Upper lobe of right lung (tissue), 1 donor: ENCODE results near the gene RASL10B. TPM values are rescaled to one million over a fixed set of nuclear protein-coding genes. Genes with fewer than 3 reads are reported as not detected.
"Not testable (repeated sequence)": the region's sequence is repeated elsewhere in the genome, so short reads cannot be mapped to it uniquely, and the experiment has no call there.

Experiments
- ATAC-seq: fragments of 200-7000 bp; cut with Tn5 transposase; one replicate; pipeline ENCODE4 v1.9.1; 2020; ENCODE audit warnings: mild to moderate bottlenecking, moderate library complexity
- DNase-seq: peaks from one replicate; pipeline ENCODE4 v3.0.0-alpha.2; 2020
- H3K27ac ChIP-seq: fragments of 200-600 bp; one replicate; pipeline ENCODE4 v1.8.0; 2022
- H3K27me3 ChIP-seq: fragments of 200-600 bp; one replicate; pipeline ENCODE4 v1.8.0; 2022; ENCODE audit warnings: mild to moderate bottlenecking
- H3K36me3 ChIP-seq: fragments of 200-600 bp; one replicate; pipeline ENCODE4 v1.8.0; 2022
- H3K4me1 ChIP-seq: fragments of 200-600 bp; one replicate; pipeline ENCODE4 v1.8.0; 2022
- H3K4me3 ChIP-seq: fragments of 200-600 bp; one replicate; pipeline ENCODE4 v1.8.0; 2022; ENCODE audit warnings: mild to moderate bottlenecking
- H3K9me3 ChIP-seq: fragments of 200-600 bp; one replicate; pipeline ENCODE4 v1.8.0; 2022
- intact Hi-C: fragments of 100-400 bp; cut with DNase I; formaldehyde crosslinking; loops from one replicate; pipeline ENCODE4 v1.11.0; 2022
- total RNA-seq: library from RNA; stranded (reverse); fragmentation: NEBNext Ultra II Directional; extraction: Animal tissue kit (Norgen Biotek cat#: 25700); gene quantifications from one replicate; pipeline ENCODE4 v1.2.1, GENCODE V29; 2021
- TF ChIP-seq, protein P1 (sequence below): fragments of 200-600 bp; IDR thresholded peaks from one replicate; pipeline ENCODE4 v1.8.0; 2022; ENCODE audit warnings: antibody characterized with exemption
- donor health status: DM: no; HTN: yes; CAD: no; lungs with severe emphysema.

RASL10B gene
- total RNA-seq, 1 donor from 2014 or later = 2.2 TPM

DNA sequence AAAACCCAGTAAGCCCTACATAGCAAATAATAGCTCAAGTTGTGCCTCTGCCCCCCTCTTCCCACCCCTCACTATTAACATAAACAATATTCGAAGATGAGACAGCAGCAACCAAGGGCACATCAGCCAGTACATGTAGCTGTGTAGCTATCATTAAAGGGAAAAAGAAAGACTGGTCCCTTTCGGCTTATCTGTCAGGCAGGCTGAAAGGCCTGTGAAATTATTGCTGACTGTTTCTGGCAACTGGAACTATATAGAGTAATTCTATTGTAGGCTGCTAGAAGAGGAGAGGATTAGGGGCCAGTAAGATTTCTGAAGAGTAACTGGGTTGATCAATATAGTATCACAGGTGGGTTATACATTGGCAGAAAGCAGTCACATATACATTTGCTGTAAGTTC, 36.5 kb upstream of the RASL10B start:
- H3K4me3 ChIP-seq = no peak overlapping the region
- H3K9me3 ChIP-seq = no peaks in the 10 kb centered on the region
- no peaks in the 10 kb centered on the region for H3K27me3 ChIP-seq
- peaks cover 62% of the 10 kb centered on the region for H3K36me3 ChIP-seq
- TF ChIP-seq, protein P1, sequence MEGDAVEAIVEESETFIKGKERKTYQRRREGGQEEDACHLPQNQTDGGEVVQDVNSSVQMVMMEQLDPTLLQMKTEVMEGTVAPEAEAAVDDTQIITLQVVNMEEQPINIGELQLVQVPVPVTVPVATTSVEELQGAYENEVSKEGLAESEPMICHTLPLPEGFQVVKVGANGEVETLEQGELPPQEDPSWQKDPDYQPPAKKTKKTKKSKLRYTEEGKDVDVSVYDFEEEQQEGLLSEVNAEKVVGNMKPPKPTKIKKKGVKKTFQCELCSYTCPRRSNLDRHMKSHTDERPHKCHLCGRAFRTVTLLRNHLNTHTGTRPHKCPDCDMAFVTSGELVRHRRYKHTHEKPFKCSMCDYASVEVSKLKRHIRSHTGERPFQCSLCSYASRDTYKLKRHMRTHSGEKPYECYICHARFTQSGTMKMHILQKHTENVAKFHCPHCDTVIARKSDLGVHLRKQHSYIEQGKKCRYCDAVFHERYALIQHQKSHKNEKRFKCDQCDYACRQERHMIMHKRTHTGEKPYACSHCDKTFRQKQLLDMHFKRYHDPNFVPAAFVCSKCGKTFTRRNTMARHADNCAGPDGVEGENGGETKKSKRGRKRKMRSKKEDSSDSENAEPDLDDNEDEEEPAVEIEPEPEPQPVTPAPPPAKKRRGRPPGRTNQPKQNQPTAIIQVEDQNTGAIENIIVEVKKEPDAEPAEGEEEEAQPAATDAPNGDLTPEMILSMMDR = no peak
- intact Hi-C loops = no loop called here
- DNase-seq (no peak), ATAC-seq (no peak)
- H3K4me1 ChIP-seq = no peaks in the 10 kb centered on the region
- H3K27ac ChIP-seq = no peak overlapping the region

DNA sequence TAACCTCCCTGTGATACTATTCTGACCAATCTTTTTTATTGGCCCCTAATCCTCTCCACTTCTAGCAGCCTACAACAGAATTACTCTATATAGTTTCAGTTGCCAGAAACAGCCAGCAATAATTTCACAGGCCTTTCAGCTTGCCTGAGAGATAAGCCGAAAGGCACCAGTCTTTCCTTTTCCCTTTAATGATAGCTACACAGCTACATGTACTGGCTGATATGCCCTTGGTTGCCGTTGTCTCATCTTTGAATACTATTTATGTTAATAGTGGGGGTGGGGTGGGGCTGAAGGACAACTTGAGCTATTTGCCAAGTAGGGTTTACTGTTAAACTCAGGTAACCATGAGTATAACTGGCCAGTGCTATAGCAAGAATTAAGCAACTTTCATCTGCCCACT, 35.8 kb upstream of the RASL10B start:
- TF ChIP-seq, protein P1 = no peak
- Histone ChIP-seq H3K9me3 (no peaks in the 10 kb centered on the region), H3K27me3 (no peaks in the 10 kb centered on the region), H3K36me3 (peaks cover 55% of the 10 kb centered on the region), H3K4me3 (no peak overlapping the region), H3K4me1 (no peaks in the 10 kb centered on the region), H3K27ac (no peak overlapping the region)
- ATAC-seq = no peak
- DNase-seq = no peak
- intact Hi-C loops = no loop called here

DNA sequence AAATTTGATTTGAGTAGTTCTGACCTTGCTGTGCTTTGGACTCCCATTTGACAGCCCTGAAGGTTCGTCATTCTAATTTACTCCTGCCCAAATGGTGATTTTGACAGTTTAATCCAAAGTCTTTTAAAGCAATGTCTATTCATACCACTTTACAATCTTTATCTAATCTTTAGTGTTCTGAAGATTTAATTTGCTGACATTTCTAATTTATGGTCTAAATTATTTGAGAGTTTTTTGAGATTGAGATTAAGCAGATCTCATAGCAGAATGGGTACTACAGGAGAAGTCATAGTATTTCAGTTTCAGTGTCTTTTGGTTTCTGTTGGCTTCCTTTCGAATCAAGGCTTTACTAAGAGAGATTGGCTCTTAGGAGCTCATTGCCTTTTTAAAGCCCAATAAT, 32.6 kb upstream of the RASL10B start:
- ATAC-seq = no peak
- intact Hi-C loops = no loop called here

DNA sequence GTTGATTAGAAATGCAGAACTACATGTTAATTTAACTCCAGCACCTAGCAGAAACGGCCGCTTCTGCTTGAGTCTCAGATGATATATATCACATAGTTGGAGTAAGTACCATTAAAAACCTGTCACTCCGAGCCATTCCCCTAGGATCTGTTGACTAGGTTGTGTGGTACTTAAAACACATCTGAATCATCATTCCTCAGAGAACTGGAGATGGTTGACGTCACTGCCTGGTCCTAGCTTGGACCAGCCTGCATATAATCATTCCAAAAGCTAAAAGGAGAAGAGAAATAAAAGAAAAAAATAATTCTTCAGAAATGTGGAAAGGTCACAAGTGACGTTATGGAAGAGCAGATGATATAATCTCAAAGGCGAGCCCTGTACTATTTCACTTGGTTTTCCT, 31.3 kb upstream of the RASL10B start:
- no peak for ATAC-seq
- TF ChIP-seq, protein P1 = no peak
- no peak overlapping the region for H3K4me3 ChIP-seq
- no peak for DNase-seq
- intact Hi-C loops = no loop called here
- no peaks in the 10 kb centered on the region for H3K9me3 ChIP-seq
- H3K4me1 ChIP-seq = peaks cover 2% of the 10 kb centered on the region
- no peaks in the 10 kb centered on the region for H3K27me3 ChIP-seq
- peaks cover 28% of the 10 kb centered on the region for H3K36me3 ChIP-seq
- no peak overlapping the region for H3K27ac ChIP-seq

More for the DNA sequence above, 32.6 kb upstream of the RASL10B start:
- no peak for DNase-seq
- Histone ChIP-seq H3K4me3 (no peak overlapping the region), H3K27ac (no peak overlapping the region), H3K36me3 (peaks cover 40% of the 10 kb centered on the region), H3K4me1 (no peaks in the 10 kb centered on the region), H3K27me3 (no peaks in the 10 kb centered on the region), H3K9me3 (no peaks in the 10 kb centered on the region)
- TF ChIP-seq, protein P1 = no peak

DNA sequence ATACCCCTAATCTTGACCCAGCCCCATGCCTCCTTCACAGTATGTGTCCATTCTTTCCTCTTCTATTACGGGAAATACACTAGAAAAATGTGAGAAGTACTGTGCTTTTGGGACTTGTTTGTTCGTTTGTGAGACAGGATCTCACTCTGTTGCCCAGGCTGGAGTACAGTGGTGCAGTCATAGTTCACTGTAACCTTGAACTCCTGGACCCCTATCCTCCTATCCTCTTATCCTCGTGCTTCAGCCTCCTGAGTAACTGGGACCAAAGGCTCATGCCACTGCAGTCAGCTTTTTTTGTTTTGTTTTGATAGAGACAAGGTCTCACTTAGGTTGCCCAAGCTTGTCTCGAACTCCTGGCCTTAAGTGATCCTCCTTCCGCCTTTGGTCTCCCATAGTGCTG, 29.9 kb upstream of the RASL10B start:
- Histone ChIP-seq H3K4me1 (peaks cover 8% of the 10 kb centered on the region), H3K9me3 (no peaks in the 10 kb centered on the region), H3K36me3 (peaks cover 14% of the 10 kb centered on the region), H3K4me3 (no peak overlapping the region), H3K27ac (no peak overlapping the region), H3K27me3 (no peaks in the 10 kb centered on the region)
- DNase-seq (no peak), ATAC-seq (no peak)
- TF ChIP-seq, protein P1 = no peak
- intact Hi-C loops = no loop called here

DNA sequence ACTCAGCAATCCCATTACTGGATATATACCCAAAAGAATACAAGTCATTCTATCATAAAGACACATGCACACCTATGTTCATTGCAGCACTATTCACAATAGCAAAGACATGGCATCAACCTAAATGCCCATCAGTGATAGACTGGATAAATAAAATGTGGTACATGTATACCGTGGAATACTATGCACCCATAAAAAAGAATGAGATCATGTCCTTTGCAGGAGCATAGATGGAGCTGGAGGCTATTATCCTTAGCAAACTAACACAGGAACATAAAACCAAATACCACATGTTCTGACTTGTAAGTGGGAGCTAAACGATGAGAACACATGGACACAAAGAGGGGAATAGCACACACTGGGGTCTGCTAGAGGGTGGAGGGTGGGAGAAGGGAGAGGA, 28.1 kb upstream of the RASL10B start:
- H3K4me3 ChIP-seq, intact Hi-C loops, H3K27me3 ChIP-seq, H3K9me3 ChIP-seq, ATAC-seq, H3K27ac ChIP-seq, H3K36me3 ChIP-seq, DNase-seq, H3K4me1 ChIP-seq: not testable (repeated sequence)
